Breast epithelium (tissue), 4 donors: ENCODE measurements around the gene KLRB1. TPM values are rescaled to one million over a fixed set of nuclear protein-coding genes. Genes with fewer than 3 reads are reported as not detected.
"Not testable (repeated sequence)": the region's sequence is repeated elsewhere in the genome, so short reads cannot be mapped to it uniquely, and the experiment has no call there.

Source experiments
- DNase-seq, 2 donors: peaks; one replicate each; pipeline ENCODE4 v3.0.0-alpha.2; 2019; ENCODE audit warnings: low spot score in 2 of 2
- H3K27ac ChIP-seq, 2 donors: fragments of 200-600 bp; sonication (generic) in 1 of 2; one replicate each; pipeline ENCODE4 v1.5.1; 2016 to 2019; ENCODE audit warnings: mild to moderate bottlenecking in 1 of 2
- H3K27me3 ChIP-seq, 2 donors: fragments of 200-600 bp; sonication (generic) in 1 of 2; one replicate each; pipeline versions ENCODE4 v1.5.1 to v1.6.0; 2017 to 2019; ENCODE audit warnings: control low read depth in 1 of 2, mild to moderate bottlenecking in 1 of 2
- H3K36me3 ChIP-seq: fragments of 200-600 bp; one replicate; pipeline ENCODE4 v1.5.1; 2019
- H3K4me1 ChIP-seq, 2 donors: fragments of 200-600 bp; sonication (generic); one replicate each; pipeline ENCODE4 v1.5.1; 2016 to 2019; ENCODE audit warnings: control low read depth in 1 of 2
- H3K4me3 ChIP-seq, 3 donors: fragments of 200-600 bp; sonication (generic); 1 replicate in 2 of 3; 2 replicates in 1 of 3; pipeline ENCODE4 v1.5.1; 2016 to 2019; ENCODE audit warnings: mild to moderate bottlenecking in 3 of 3, moderate library complexity in 2 of 3
- H3K9me3 ChIP-seq, 2 donors: fragments of 200-600 bp; sonication (generic) in 1 of 2; one replicate each; pipeline ENCODE4 v1.5.1; 2016 to 2019; ENCODE audit warnings: control low read depth in 1 of 2
- CTCF ChIP-seq, 3 donors: fragments of 450-650 bp; IDR thresholded peaks; one replicate each; pipeline ENCODE4 v1.5.1; 2016 to 2017; ENCODE audit warnings: antibody characterized with exemption in 3 of 3, mild to moderate bottlenecking in 3 of 3, moderate library complexity in 3 of 3
- POLR2A ChIP-seq: fragments of 450-650 bp; IDR thresholded peaks from one replicate; pipeline ENCODE4 v1.6.1; 2016; ENCODE audit warnings: antibody characterized with exemption, mild to moderate bottlenecking, moderate library complexity
- POLR2AphosphoS5 ChIP-seq, 3 donors: sonication (generic); formaldehyde crosslinking; IDR thresholded peaks; one replicate each; pipeline ENCODE4 v1.6.1; 2017; ENCODE audit warnings: antibody characterized with exemption in 3 of 3
- intact Hi-C: fragments of 100-400 bp; cut with DNase I; formaldehyde crosslinking; loops from one replicate; pipeline ENCODE4 v1.15.1; 2023; ENCODE audit warnings: low total_unique reads
- total RNA-seq, 3 donors: library from RNA; depleted of rRNA; stranded (reverse); fragments of >200 nt; gene quantifications; one replicate each; pipeline ENCODE4 v1.1.0, GENCODE V29; 2016

KLRB1 gene
- total RNA-seq, 3 donors from 2014 or later, result 0.66 to 1.5 (median 0.80) TPM

- no peaks in the 10 kb centered on the region for H3K36me3 ChIP-seq
- DNase-seq, result no peak
- no peaks in the 10 kb centered on the region for H3K9me3 ChIP-seq
- H3K27ac ChIP-seq, result no peak overlapping the region
- intact Hi-C loops, result no loop called here
- no peak overlapping the region for H3K4me3 ChIP-seq
- H3K27me3 ChIP-seq, result no peaks in the 10 kb centered on the region
- no peak for TF ChIP-seq POLR2AphosphoS5 (IDR thresholded peaks at IDR 0.05)
- no peak for TF ChIP-seq CTCF (IDR thresholded peaks at IDR 0.05)
- no peak for TF ChIP-seq POLR2A
- H3K4me1 ChIP-seq, result no peaks in the 10 kb centered on the region
These were observed 19.0 kb downstream of the KLRB1 start for GRCh38 chr12:9588749-9589148.

- Histone ChIP-seq H3K9me3 (no peaks in the 10 kb centered on the region), H3K4me1 (no peaks in the 10 kb centered on the region), H3K27me3 (no peaks in the 10 kb centered on the region), H3K27ac (no peak overlapping the region), H3K36me3 (no peaks in the 10 kb centered on the region), H3K4me3 (no peak overlapping the region)
- intact Hi-C loops, result no loop called here
- TF ChIP-seq CTCF (IDR thresholded peaks at IDR 0.05) (no peak), POLR2AphosphoS5 (IDR thresholded peaks at IDR 0.05) (no peak), POLR2A (no peak)
- DNase-seq, result no peak
These were observed 19.6 kb downstream of the KLRB1 start for GRCh38 chr12:9587987-9588600.

- H3K27me3 ChIP-seq, H3K4me1 ChIP-seq, H3K36me3 ChIP-seq, H3K27ac ChIP-seq, H3K4me3 ChIP-seq, DNase-seq, intact Hi-C loops, H3K9me3 ChIP-seq: not testable (repeated sequence)
These were observed 30.0 kb downstream of the KLRB1 start for GRCh38 chr12:9577729-9578128.

GRCh38 chr12:9567151-9567550 lies 40.6 kb downstream of the KLRB1 start:
- H3K36me3 ChIP-seq, DNase-seq, H3K4me3 ChIP-seq, H3K9me3 ChIP-seq, H3K4me1 ChIP-seq, H3K27me3 ChIP-seq, H3K27ac ChIP-seq, intact Hi-C loops: not testable (repeated sequence)

GRCh38 chr12:9566113-9566512 lies 41.6 kb downstream of the KLRB1 start:
- H3K4me3 ChIP-seq, H3K9me3 ChIP-seq, DNase-seq, H3K4me1 ChIP-seq, H3K36me3 ChIP-seq, H3K27ac ChIP-seq, intact Hi-C loops, H3K27me3 ChIP-seq: not testable (repeated sequence)

- intact Hi-C loops, DNase-seq, H3K4me1 ChIP-seq, H3K27me3 ChIP-seq, H3K9me3 ChIP-seq, H3K36me3 ChIP-seq, H3K27ac ChIP-seq, H3K4me3 ChIP-seq: not testable (repeated sequence)
These were observed 43.3 kb downstream of the KLRB1 start for GRCh38 chr12:9564418-9564817.

GRCh38 chr12:9562841-9563453 lies 44.8 kb downstream of the KLRB1 start:
- H3K4me1 ChIP-seq, H3K4me3 ChIP-seq, H3K36me3 ChIP-seq, H3K27ac ChIP-seq, DNase-seq, intact Hi-C loops, H3K9me3 ChIP-seq, H3K27me3 ChIP-seq: not testable (repeated sequence)

GRCh38 chr12:9545489-9545888 lies 62.2 kb downstream of the KLRB1 start:
- DNase-seq, H3K4me1 ChIP-seq, H3K27me3 ChIP-seq, intact Hi-C loops, H3K27ac ChIP-seq, H3K4me3 ChIP-seq, H3K36me3 ChIP-seq, H3K9me3 ChIP-seq: not testable (repeated sequence)

Other genes with a start within 250 kb of the KLRB1 start
- gene CLEC2D, start 61.8 kb upstream of the KLRB1 start, total RNA-seq, result 10 to 100 TPM; 10.9 to 30.1 (median 23.9) TPM
- 1 to 10 TPM in 1 of 3 donors, under 1 TPM in 1, not detected in 1; 0.80 to 1.0 TPM for gene CLECL1, start 125.2 kb upstream of the KLRB1 start, total RNA-seq
- 10 to 100 TPM in 2 of 3 donors, 1 to 10 TPM in 1; 7.4 to 21.4 (median 11.5) TPM for gene CD69, start 153.0 kb upstream of the KLRB1 start, total RNA-seq
- under 1 TPM in 2 of 3 donors, not detected in 1; 0.32 to 0.44 TPM for gene KLRF1, start 219.6 kb upstream of the KLRB1 start, total RNA-seq